ENCODE results near the gene PCSK5.

Gene PCSK5

GRCh38 chr9:76394195-76394959, 503.9 kb downstream of the PCSK5 start, which contains the start of gene RFK:
Gene RFK, minus strand, starts transcription at chr9:76394426. Its CDS starts 255 bp downstream, at chr9:76394171.
- peak within 1 kb of the TSS; percentile 93 for H3K4me3 ChIP-seq (ENCODE audit: low read depth, low read length)
- peak; percentile 59 for DNase-seq (ENCODE audit: low read depth)
- TF ChIP-seq CTCF (IDR thresholded peaks at IDR 0.05; ENCODE audit: low read depth, low read length, missing control alignments), result peak; percentile 34

GRCh38 chr9:76394960-76395252, 504.4 kb downstream of the PCSK5 start:
- no peak for TF ChIP-seq CTCF (IDR thresholded peaks at IDR 0.05; ENCODE audit: low read depth, low read length, missing control alignments)
- DNase-seq (ENCODE audit: low read depth), result no peak
- peak overlapping the region; percentile 93 for H3K4me3 ChIP-seq (ENCODE audit: low read depth, low read length)

GRCh38 chr9:76395381-76395780, 504.9 kb downstream of the PCSK5 start:
- peak overlapping the region; percentile 93; the same call in 1 of the 2 replicates for H3K4me3 ChIP-seq (ENCODE audit: low read depth, low read length)
- no peak for DNase-seq (ENCODE audit: low read depth)
- TF ChIP-seq CTCF (IDR thresholded peaks at IDR 0.05; ENCODE audit: low read depth, low read length, missing control alignments), result no peak

GRCh38 chr9:76396144-76396543, 505.7 kb downstream of the PCSK5 start:
- TF ChIP-seq CTCF (IDR thresholded peaks at IDR 0.05; ENCODE audit: low read depth, low read length, missing control alignments), result no peak
- no peak for DNase-seq (ENCODE audit: low read depth)
- no peak overlapping the region for H3K4me3 ChIP-seq (ENCODE audit: low read depth, low read length)

GRCh38 chr9:76396597-76396996, 506.1 kb downstream of the PCSK5 start:
- DNase-seq (ENCODE audit: low read depth), result no peak
- H3K4me3 ChIP-seq (ENCODE audit: low read depth, low read length), result no peak overlapping the region
- no peak for TF ChIP-seq CTCF (IDR thresholded peaks at IDR 0.05; ENCODE audit: low read depth, low read length, missing control alignments)

GRCh38 chr9:76399856-76400255, 509.4 kb downstream of the PCSK5 start:
- no peak for TF ChIP-seq CTCF (IDR thresholded peaks at IDR 0.05; ENCODE audit: low read depth, low read length, missing control alignments)
- no peak for DNase-seq (ENCODE audit: low read depth)
- no peak overlapping the region for H3K4me3 ChIP-seq (ENCODE audit: low read depth, low read length)

- no peak overlapping the region for H3K4me3 ChIP-seq (ENCODE audit: low read depth, low read length)
- TF ChIP-seq CTCF (IDR thresholded peaks at IDR 0.05; ENCODE audit: low read depth, low read length, missing control alignments), result no peak
- no peak for DNase-seq (ENCODE audit: low read depth)
These were observed 510.1 kb downstream of the PCSK5 start for GRCh38 chr9:76400534-76401096.
